A549 treated with AZD9567 at 1 μM for 4 hours (cell line): Measurements from ENCODE around the gene FNDC3B. TPM values are rescaled to one million over a fixed set of nuclear protein-coding genes. Genes with fewer than 3 reads are reported as not detected.

Experiments
- total RNA-seq: library from RNA; stranded (reverse); fragments of 200-300 nt; extraction: Qiagen RNA extraction; gene quantifications from 5 replicates; pipeline ENCODE4 v1.2.3, GENCODE V29; 2022; ENCODE audit not compliant: insufficient read depth

The FNDC3B gene
- total RNA-seq = 23.3 to 30.8 TPM (median 29.7 TPM) in 5 replicates

DNA sequence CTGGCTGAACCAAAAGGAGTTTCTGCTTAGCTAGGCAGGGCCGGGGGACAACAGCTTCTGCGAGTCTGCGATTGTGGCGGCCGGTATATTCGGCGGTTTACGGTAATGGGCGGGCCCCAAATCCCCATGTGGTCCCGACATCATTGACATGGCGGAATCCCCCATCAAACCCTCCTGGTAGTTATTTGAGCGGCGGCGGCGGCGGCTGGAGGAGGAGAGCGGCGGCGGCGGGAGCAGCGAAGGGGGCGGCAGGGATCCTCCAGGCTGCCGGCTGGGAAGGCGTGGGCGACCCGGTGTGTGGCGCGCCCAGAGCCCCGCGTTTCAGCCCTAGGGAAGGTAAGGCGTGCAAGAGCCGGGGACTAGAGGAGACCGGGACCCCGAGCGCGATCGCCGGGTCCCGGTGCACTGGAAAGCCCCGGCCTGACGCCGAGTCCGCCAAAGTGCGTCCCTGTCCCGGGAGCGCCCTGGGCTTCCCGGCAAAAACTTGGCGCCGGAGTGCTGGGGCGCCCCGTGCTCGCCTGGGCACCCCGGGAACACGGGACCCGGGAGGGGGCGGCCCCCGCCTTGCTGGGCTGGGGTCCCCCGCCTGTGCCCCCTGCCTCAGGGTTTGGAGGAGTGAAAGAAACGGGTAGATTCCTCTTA is at the start of gene FNDC3B:
Gene FNDC3B, plus strand, starts transcription at position 143 of the 642 bp plus-strand sequence. CDS start 72,902 bp downstream, outside the sequence.

GRCh38 chr3:172447611-172448579 is 408.5 kb downstream of the FNDC3B start, which contains the start of gene GHSR:
Gene GHSR (minus strand): TSS chr3:172448456. CDS start chr3:172448413, 43 bp downstream.

Other genes with a start within 250 kb of the FNDC3B start
- gene PLD1, start 229.1 kb upstream of the FNDC3B start, total RNA-seq = 6.4 to 8.2 TPM (median 7.6 TPM) in 5 replicates
- not detected in 5 replicates for gene TMEM212, start 196.2 kb upstream of the FNDC3B start, total RNA-seq